NCI-H2196 treated with DMSO at 0.1 percent for 48 hours (cell line): ENCODE results near the gene CYSTM1.
A peak's percentile ranks its signal among the peaks of the same experiment; 100 is the strongest.

Experiments used
- DNase-seq: peaks from one replicate; lab custom pipeline; 2025; ENCODE audit not compliant: unreplicated experiment; lab: John Stamatoyannopoulos, UW

The CYSTM1 gene

GRCh38 chr5:140232731-140233130, 57.7 kb downstream of the CYSTM1 start:
- DNase-seq = no peak

GRCh38 chr5:140234377-140234989, 59.5 kb downstream of the CYSTM1 start:
- no peak for DNase-seq

- DNase-seq = no peak
Measured at GRCh38 chr5:140235791-140236551, 61.0 kb downstream of the CYSTM1 start.

- no peak for DNase-seq
Measured at GRCh38 chr5:140236891-140237598, 62.1 kb downstream of the CYSTM1 start.

GRCh38 chr5:140238756-140239155, 63.8 kb downstream of the CYSTM1 start:
- DNase-seq = no peak

GRCh38 chr5:140239461-140239860, 64.5 kb downstream of the CYSTM1 start:
- no peak for DNase-seq

GRCh38 chr5:140239939-140240700, 65.1 kb downstream of the CYSTM1 start:
- DNase-seq = no peak

- peak; percentile 81 for DNase-seq
Measured at GRCh38 chr5:140240987-140241706, 66.2 kb downstream of the CYSTM1 start.

- no peak for DNase-seq
Measured at GRCh38 chr5:140242099-140242498, 67.1 kb downstream of the CYSTM1 start.

GRCh38 chr5:140242890-140243585, 68.0 kb downstream of the CYSTM1 start:
- DNase-seq = no peak

- peak; percentile 95 for DNase-seq
Measured at GRCh38 chr5:140243706-140244250, 68.8 kb downstream of the CYSTM1 start.

- DNase-seq = peak; percentile 90
Measured at GRCh38 chr5:140244525-140245025, 69.6 kb downstream of the CYSTM1 start.

- DNase-seq = no peak
Measured at GRCh38 chr5:140245341-140245740, 70.4 kb downstream of the CYSTM1 start.

- no peak for DNase-seq
Measured at GRCh38 chr5:140245926-140246325, 70.9 kb downstream of the CYSTM1 start.

GRCh38 chr5:140246378-140247122, 71.6 kb downstream of the CYSTM1 start:
- no peak for DNase-seq

GRCh38 chr5:140248414-140248813, 73.4 kb downstream of the CYSTM1 start:
- DNase-seq = no peak

GRCh38 chr5:140249536-140249935, 74.5 kb downstream of the CYSTM1 start:
- no peak for DNase-seq

GRCh38 chr5:140250386-140250785, 75.4 kb downstream of the CYSTM1 start:
- DNase-seq = no peak

GRCh38 chr5:140251527-140251973, 76.6 kb downstream of the CYSTM1 start:
- no peak for DNase-seq
